Astrocyte (in vitro differentiated cells and primary cell): ENCODE data around the gene POC1B.

Experiments
- EZH2 ChIP-seq: IDR thresholded peaks from 2 replicates; pipeline ENCODE4 v1.6.1; 2012; ENCODE audit warnings: mild to moderate bottlenecking, low read length, inconsistent platforms; ENCODE audit not compliant: insufficient read depth
- TF ChIP-seq, protein P1 (sequence below): IDR thresholded peaks from 2 replicates; pipeline ENCODE4 v1.5.1; 2011; ENCODE audit warnings: low read depth, mild to moderate bottlenecking, inconsistent platforms, low read length, moderate library complexity; ENCODE audit not compliant: insufficient read depth

DNA sequence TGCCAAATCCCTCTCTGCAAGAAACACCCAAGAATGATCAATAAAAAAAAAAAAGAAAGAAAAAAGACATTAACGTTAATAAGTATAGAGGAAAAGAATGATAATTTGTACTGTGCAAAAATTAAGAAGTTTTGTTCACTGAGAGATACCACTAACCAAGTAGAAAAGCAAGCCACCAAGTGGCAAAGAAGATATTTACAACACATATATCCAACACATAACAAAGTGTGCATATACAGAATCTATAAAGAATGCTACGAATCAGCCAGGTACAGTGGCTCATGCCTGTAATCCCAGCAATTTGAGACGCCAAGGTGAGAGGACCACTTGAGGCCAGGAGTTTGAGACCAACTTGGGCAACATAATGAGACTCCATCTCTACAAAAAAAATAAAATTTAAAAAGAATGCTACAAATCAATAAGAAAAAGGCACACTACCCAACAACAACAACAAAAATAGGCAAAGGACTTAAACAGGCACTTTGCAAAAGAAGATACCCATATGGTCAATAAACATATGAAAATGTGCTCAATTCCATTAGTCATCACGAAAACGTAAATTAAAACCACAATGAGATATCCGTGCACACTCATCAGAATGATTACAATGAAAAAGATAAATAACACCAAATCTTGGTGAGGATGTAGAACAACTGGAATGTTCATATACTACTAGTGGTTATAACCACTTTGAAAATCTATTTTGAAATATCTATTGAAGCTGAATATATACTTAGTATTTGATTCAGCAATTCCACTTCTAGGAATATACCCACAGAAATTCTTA is 21.1 kb downstream of the POC1B start:
- TF ChIP-seq, protein P1, sequence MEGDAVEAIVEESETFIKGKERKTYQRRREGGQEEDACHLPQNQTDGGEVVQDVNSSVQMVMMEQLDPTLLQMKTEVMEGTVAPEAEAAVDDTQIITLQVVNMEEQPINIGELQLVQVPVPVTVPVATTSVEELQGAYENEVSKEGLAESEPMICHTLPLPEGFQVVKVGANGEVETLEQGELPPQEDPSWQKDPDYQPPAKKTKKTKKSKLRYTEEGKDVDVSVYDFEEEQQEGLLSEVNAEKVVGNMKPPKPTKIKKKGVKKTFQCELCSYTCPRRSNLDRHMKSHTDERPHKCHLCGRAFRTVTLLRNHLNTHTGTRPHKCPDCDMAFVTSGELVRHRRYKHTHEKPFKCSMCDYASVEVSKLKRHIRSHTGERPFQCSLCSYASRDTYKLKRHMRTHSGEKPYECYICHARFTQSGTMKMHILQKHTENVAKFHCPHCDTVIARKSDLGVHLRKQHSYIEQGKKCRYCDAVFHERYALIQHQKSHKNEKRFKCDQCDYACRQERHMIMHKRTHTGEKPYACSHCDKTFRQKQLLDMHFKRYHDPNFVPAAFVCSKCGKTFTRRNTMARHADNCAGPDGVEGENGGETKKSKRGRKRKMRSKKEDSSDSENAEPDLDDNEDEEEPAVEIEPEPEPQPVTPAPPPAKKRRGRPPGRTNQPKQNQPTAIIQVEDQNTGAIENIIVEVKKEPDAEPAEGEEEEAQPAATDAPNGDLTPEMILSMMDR = no peak
- no peak for TF ChIP-seq EZH2
